Duodenal mucosa (tissue), 2 donors: Measurements from ENCODE around the gene ADGRV1.
"Not testable (repeated sequence)": the region's sequence is repeated elsewhere in the genome, so short reads cannot be mapped to it uniquely, and the experiment has no call there.

Experiments
- H3K27ac ChIP-seq: one replicate; pipeline ENCODE4 v1.7.0; 2013; ENCODE audit warnings: low read depth, low read length
- H3K27me3 ChIP-seq, 2 donors: one replicate each; pipeline ENCODE4 v1.7.0; 2013; ENCODE audit warnings: low read length in 2 of 2, control low read depth in 1 of 2; ENCODE audit not compliant: insufficient read depth in 2 of 2, control insufficient read depth in 1 of 2
- H3K36me3 ChIP-seq, 2 donors: one replicate each; pipeline ENCODE4 v1.7.0; 2013; ENCODE audit warnings: low read length in 2 of 2, control low read depth in 1 of 2; ENCODE audit not compliant: insufficient read depth in 2 of 2, control insufficient read depth in 1 of 2
- H3K4me1 ChIP-seq, 2 donors: one replicate each; pipeline ENCODE4 v1.7.0; 2013; ENCODE audit warnings: low read length in 2 of 2, control low read depth in 1 of 2; ENCODE audit not compliant: insufficient read depth in 2 of 2, control insufficient read depth in 1 of 2
- H3K4me3 ChIP-seq, 2 donors: one replicate each; pipeline ENCODE4 v1.7.0; 2013; ENCODE audit warnings: low read length in 2 of 2, low read depth in 1 of 2
- H3K9ac ChIP-seq, 2 donors: one replicate each; pipeline ENCODE4 v1.7.0; 2013; ENCODE audit warnings: low read length in 2 of 2, low read depth in 1 of 2
- H3K9me3 ChIP-seq, 2 donors: one replicate each; pipeline ENCODE4 v1.7.0; 2013; ENCODE audit warnings: low read length in 2 of 2, control low read depth in 1 of 2; ENCODE audit not compliant: control insufficient read depth in 1 of 2

ADGRV1 gene

DNA sequence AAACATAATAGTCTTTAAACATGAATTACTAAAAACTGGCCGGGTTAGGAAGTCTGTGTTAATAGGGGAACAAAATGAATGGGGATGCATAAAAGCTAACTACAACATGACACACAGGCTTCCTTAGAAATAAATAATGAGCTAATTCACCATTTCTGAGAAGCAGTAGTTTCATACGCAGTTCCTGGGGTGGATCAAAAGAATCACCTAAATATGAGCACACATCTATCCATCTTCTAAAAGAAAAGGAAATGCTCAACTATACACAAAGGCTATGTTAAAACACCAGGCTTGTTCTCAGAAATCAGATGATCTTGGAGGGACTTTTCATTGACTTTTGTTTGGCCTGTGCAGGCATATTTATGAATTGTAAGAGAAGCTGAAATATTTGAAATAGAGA is 451.5 kb downstream of the ADGRV1 start:
- H3K4me3 ChIP-seq: no peak overlapping the region
- no peaks in the 10 kb centered on the region for H3K9me3 ChIP-seq
- H3K9ac ChIP-seq: no peak overlapping the region
- H3K4me1 ChIP-seq: no peaks in the 10 kb centered on the region
- no peaks in the 10 kb centered on the region for H3K36me3 ChIP-seq
- H3K27me3 ChIP-seq: no peaks in the 10 kb centered on the region
- H3K27ac ChIP-seq: no peak overlapping the region

DNA sequence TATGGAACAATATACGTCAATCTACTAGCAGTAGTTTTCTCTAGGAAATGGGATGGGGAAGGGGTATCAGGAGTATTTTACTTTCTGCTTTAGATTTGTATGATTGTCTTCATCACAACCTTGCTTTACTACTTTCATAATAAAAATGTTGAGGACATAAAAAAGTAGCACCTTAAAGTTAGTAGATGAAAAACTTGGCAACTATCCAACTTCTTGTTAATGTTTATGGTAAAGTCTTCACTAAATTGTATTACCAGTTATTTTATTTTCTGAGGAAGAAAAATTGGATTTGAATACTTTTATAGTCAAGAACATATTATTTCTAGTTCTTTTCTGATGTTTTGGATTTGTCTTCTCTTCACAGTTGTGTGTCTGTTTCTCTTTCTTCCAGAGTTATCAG is 452.4 kb downstream of the ADGRV1 start:
- no peak overlapping the region for H3K9ac ChIP-seq
- no peak overlapping the region for H3K4me3 ChIP-seq
- no peaks in the 10 kb centered on the region for H3K9me3 ChIP-seq
- H3K27ac ChIP-seq: no peak overlapping the region
- H3K27me3 ChIP-seq: no peaks in the 10 kb centered on the region
- no peaks in the 10 kb centered on the region for H3K4me1 ChIP-seq
- no peaks in the 10 kb centered on the region for H3K36me3 ChIP-seq

DNA sequence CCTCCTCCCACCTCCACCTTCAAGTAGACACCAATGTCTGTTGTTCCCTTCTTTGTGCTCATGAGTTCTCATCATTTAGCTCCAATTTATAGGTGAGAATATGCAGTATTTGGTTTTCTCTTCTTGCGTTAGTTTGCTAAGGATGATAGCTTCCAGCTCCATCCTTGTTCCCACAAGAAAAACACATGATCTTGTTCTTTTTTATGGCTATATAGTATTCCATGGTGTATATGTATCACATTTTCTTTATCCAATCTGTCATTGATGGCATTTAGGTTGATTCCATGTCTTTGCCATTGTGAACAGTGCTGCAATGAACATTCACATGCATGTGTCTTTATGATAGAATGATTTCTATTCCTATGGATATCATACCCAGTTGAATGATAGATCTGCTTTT is 454.3 kb downstream of the ADGRV1 start:
- H3K27me3 ChIP-seq, H3K4me1 ChIP-seq, H3K9me3 ChIP-seq, H3K4me3 ChIP-seq, H3K36me3 ChIP-seq, H3K9ac ChIP-seq, H3K27ac ChIP-seq: not testable (repeated sequence)

DNA sequence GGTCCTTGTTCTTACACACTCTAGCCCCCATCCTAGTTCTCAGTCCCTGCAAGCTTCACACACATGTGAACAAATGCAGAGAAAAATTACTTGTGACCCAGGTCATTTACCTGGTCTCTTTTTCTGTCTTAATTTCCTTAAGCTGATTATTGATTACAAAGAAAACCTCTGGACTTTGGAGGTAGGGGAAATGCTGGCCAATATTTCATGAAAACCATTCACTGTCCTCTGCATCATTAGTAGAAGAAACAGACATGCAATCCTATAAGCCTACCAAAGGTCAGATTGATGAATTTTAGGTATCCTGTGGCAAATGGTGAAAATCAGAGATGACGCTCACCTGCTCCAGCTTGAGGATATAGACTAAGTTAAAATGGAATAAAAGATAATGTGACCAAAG is 457.7 kb downstream of the ADGRV1 start:
- no peaks in the 10 kb centered on the region for H3K9me3 ChIP-seq
- no peaks in the 10 kb centered on the region for H3K36me3 ChIP-seq
- H3K9ac ChIP-seq: no peak overlapping the region
- peaks cover 0 to 7% of the 10 kb centered on the region in 2 donors for H3K4me1 ChIP-seq
- no peak overlapping the region for H3K27ac ChIP-seq
- H3K4me3 ChIP-seq: no peak overlapping the region
- H3K27me3 ChIP-seq: no peaks in the 10 kb centered on the region

DNA sequence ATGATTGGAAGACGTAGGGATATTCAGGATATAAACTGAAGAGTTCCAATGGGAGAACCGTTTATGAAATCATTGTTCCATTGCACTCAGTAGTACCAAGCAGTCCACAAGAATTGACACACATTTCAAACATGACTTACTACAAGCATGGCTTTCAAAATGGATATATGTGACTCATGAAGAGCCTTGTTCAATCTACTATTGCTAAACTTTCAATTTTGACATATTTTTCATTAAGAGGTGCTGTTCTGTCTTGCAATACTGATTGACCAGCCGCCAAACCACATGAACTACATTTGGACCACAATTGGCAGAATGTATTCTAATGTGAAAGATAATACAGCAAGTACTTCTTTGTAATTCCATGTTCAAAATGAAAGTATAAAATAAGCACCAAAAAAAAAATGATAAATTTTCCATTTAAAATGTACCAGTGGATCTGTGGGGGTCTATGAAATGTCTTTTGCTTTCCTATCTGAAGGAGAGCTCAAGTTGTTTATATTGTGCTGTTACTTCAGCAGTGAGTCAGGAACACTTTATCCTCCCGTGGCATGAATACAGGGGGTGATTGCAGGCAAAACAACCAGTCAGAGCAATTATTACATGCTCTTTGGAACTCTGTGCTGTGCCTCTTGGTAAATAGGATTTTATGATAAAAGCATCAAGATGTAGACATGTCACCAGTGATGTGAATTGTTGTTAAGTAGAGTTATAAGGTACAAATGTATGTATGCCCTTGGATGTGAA is 458.5 kb downstream of the ADGRV1 start:
- Histone ChIP-seq H3K36me3 (no peaks in the 10 kb centered on the region), H3K9ac (no peak overlapping the region), H3K27ac (no peak overlapping the region), H3K27me3 (no peaks in the 10 kb centered on the region), H3K4me3 (no peak overlapping the region), H3K4me1 (peaks cover 0 to 15% of the 10 kb centered on the region in 2 donors), H3K9me3 (no peaks in the 10 kb centered on the region)

DNA sequence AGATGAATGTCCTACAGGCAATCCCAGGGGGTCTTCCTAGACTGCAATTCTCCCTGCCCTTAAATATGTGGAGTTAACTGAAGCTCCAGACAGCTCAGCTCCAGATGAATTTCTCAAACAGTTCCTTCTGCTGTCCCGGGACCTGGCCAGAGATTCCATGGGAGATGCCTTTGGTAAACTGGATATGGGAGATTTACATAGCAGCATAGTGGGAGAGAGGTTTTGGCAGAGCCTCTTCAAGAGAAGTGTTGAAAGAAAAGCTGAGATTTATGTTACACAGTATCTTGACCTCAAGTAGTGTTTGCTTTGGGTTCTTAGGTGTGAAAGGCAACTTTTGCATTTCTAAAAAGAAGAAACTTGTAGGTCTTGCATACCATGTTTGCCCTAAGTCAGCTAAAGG is 459.6 kb downstream of the ADGRV1 start:
- H3K9ac ChIP-seq: no peak overlapping the region
- H3K4me1 ChIP-seq: peaks cover 3 to 26% of the 10 kb centered on the region in 2 donors
- no peak overlapping the region for H3K27ac ChIP-seq
- no peaks in the 10 kb centered on the region for H3K36me3 ChIP-seq
- no peak overlapping the region for H3K4me3 ChIP-seq
- no peaks in the 10 kb centered on the region for H3K27me3 ChIP-seq
- no peaks in the 10 kb centered on the region for H3K9me3 ChIP-seq

DNA sequence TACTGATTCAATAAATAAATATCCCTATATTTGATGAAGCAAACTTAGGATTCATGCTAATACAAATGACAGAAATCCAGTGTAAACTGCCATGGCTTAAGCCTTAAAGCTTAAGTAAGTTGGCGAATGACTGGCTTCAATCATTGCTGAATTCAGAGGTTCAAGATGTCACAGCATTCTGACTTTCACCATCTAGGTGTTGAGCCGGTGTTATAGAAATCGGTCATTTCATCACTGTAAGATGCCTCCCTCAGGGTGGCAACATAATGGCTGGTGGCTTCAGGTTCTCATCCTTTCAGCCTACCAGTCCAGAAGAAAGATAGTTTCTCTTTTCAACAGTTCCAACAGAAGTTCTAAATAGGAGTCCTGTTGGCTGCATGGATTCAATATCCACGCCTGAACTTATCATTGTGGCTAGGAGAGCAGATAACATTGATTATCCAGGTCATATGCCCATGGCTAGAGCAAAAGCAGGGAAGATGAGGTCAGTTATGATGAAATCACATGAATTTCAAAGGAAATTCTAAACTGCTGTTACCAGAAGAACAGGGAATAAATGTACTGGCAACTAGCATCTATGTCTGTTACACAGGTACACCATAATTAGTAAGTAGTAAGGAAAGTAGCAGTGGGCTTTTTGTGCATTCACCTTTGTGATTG is 460.2 kb downstream of the ADGRV1 start:
- Histone ChIP-seq H3K27me3 (no peaks in the 10 kb centered on the region), H3K9ac (no peak overlapping the region), H3K9me3 (no peaks in the 10 kb centered on the region), H3K4me1 (peaks cover 3 to 27% of the 10 kb centered on the region in 2 donors), H3K36me3 (no peaks in the 10 kb centered on the region), H3K27ac (no peak overlapping the region), H3K4me3 (no peak overlapping the region)

DNA sequence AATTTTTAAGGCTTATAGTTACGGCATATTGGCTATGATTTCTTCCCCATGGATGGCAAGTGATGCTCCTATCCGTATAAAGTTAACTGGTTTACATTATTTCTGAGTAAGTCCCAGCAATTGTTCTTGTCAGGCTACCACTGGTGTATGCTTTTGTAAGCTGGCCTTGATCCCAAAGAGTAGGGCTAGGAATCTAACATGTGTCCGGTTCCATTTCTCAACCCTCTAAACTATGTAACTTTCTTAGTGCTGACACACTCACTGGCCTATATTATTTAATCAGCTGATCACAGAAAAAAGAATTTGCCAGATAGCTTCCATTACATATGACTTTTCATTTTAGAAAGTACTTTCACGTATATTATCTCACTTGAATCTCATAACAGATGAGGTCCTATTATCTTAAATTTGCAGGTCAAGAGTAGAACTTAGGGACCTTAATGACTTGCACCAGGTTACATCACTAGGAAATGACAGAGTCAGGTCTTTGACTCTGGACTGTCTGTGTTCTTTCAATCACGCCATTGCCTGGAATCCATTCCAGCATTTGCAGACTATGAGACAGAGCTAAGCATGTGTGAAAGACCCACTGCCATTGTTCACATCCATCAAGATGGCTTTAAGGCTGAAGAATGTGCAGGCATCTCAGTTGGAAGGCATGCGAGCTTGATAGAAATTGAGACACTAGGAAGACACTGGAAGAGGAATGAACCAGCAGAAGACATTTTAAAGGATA is 461.6 kb downstream of the ADGRV1 start:
- H3K4me3 ChIP-seq: no peak overlapping the region
- H3K27ac ChIP-seq: no peak overlapping the region
- no peak overlapping the region for H3K9ac ChIP-seq
- H3K36me3 ChIP-seq: no peaks in the 10 kb centered on the region
- peaks cover 6 to 27% of the 10 kb centered on the region in 2 donors for H3K4me1 ChIP-seq
- no peaks in the 10 kb centered on the region for H3K9me3 ChIP-seq
- H3K27me3 ChIP-seq: no peaks in the 10 kb centered on the region

DNA sequence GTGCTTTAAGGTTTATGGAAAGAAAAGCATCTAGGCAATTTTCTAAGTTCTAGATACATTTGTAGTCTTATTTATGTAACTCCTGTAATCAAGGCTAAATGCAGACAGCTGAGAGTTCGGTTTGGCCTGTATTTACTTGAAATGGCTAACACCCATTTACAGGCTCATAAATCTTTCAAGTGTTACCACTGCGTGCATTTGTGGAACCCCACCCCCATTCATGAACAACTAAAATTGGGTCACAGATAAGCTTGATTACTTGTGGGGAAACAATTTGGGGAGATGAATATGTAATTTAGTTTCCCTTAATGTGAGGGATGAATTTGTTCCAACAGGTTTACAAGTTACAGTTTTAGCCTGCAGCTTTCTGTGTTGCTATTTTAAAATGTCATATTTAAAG is 463.9 kb downstream of the ADGRV1 start:
- no peak overlapping the region for H3K4me3 ChIP-seq
- H3K9me3 ChIP-seq: no peaks in the 10 kb centered on the region
- no peaks in the 10 kb centered on the region for H3K36me3 ChIP-seq
- peaks cover 18 to 45% of the 10 kb centered on the region in 2 donors for H3K4me1 ChIP-seq
- H3K9ac ChIP-seq: no peak overlapping the region
- H3K27me3 ChIP-seq: no peaks in the 10 kb centered on the region
- no peak overlapping the region for H3K27ac ChIP-seq

DNA sequence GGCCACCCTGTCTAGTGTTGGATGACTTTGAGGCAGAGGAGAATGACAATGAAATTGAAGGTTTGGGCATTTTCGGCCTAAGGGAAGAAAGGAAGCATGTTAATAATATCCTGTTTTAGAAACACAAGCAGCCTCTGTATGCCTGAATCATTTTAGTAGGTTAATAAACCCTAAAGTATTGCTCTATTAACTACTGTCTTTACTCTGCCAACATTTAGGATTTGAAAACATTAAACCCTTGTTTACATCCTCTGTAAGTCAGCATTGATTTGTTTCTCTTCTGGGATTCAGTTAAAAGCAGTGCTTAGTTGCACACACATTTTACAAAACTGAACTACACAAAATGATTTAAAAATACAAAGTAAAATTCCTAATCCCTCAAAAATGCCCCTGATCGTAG is 465.6 kb downstream of the ADGRV1 start:
- H3K9ac ChIP-seq: no peak overlapping the region
- no peaks in the 10 kb centered on the region for H3K27me3 ChIP-seq
- no peaks in the 10 kb centered on the region for H3K36me3 ChIP-seq
- no peak overlapping the region for H3K4me3 ChIP-seq
- H3K27ac ChIP-seq: no peak overlapping the region
- no peaks in the 10 kb centered on the region for H3K9me3 ChIP-seq
- H3K4me1 ChIP-seq: peaks cover 27 to 54% of the 10 kb centered on the region in 2 donors
